Mammary epithelial cell (primary cell): Measurements from ENCODE around the gene ZSCAN32.

Experiments
- EZH2 ChIP-seq: IDR thresholded peaks from 2 replicates; pipeline ENCODE4 v1.6.1; 2012; ENCODE audit warnings: low read length, inconsistent platforms, borderline replicate concordance
- TF ChIP-seq, protein P1 (sequence below), 2 donors: IDR thresholded peaks in 1 of 2; conservative IDR thresholded peaks in 1 of 2; 2 replicates each; pipeline ENCODE4 v1.5.1; 2011 to 2012; ENCODE audit warnings: inconsistent platforms in 2 of 2, low read length in 2 of 2, mild to moderate bottlenecking in 2 of 2, control low read depth in 1 of 2, low read depth in 1 of 2; ENCODE audit not compliant: insufficient read depth in 1 of 2; ENCODE audit errors: extremely low read depth in 1 of 2

DNA sequence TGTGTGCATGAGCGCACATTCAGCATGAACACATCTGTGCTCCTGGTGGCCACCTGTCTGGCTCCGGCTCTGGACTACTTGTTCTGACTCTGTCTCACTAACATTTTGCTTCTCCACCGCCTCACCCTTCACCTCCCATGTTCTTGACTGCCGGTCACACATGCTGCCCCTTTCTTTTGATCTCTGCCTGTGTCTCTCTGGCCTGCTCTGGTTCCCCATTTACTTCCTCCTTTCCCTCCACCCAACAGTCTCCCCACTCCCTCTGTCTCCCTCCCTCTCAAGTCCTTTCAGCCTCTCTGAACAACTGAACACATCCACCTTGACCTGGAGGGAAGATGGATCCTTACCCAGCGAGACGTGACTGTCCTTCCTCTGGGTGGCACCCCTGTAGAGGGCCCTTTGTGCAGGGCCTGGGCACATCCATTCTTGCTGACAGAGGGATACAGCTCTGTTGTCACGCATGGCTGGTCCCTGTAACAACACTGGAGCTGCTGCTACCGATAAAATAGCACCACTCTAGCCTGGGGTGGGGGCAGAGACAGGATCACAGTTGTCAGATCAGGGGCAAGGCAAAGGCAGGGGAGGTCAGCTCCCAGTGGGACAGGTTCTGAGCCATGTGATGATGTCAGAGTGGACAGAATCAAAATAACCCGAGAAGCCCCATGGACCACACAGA lies 11.0 kb downstream of the ZSCAN32 start:
- TF ChIP-seq, protein P1, sequence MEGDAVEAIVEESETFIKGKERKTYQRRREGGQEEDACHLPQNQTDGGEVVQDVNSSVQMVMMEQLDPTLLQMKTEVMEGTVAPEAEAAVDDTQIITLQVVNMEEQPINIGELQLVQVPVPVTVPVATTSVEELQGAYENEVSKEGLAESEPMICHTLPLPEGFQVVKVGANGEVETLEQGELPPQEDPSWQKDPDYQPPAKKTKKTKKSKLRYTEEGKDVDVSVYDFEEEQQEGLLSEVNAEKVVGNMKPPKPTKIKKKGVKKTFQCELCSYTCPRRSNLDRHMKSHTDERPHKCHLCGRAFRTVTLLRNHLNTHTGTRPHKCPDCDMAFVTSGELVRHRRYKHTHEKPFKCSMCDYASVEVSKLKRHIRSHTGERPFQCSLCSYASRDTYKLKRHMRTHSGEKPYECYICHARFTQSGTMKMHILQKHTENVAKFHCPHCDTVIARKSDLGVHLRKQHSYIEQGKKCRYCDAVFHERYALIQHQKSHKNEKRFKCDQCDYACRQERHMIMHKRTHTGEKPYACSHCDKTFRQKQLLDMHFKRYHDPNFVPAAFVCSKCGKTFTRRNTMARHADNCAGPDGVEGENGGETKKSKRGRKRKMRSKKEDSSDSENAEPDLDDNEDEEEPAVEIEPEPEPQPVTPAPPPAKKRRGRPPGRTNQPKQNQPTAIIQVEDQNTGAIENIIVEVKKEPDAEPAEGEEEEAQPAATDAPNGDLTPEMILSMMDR (conservative IDR thresholded peaks at IDR 0.05 in 1 of 2, IDR thresholded peaks at IDR 0.05 in 1 of 2; ENCODE audit: extremely low read depth in 1 of 2, insufficient read depth in 1 of 2, low read depth in 1 of 2, low read length in 2 of 2): no peak
- TF ChIP-seq EZH2: no peak
